Measurements from ENCODE around the gene CD84. TPM values are rescaled to one million over a fixed set of nuclear protein-coding genes. Genes with fewer than 3 reads are reported as not detected.

CD84 gene
- total RNA-seq, 3 donors from 2014 or later (not counting 1 experiment from before 2014, with no cell fraction given): 11.1 to 56.7 (median 12.9) TPM

- no peaks in the 10 kb centered on the region for H3K9me3 ChIP-seq (ENCODE audit: control insufficient read depth, insufficient read depth, low read length)
- Mint-ChIP-seq H3K4me3 (no peak overlapping the region), H3K9me3 (no peaks in the 10 kb centered on the region), H3K4me1 (peaks cover 38 to 39% of the 10 kb centered on the region in 2 donors), H3K36me3 (no peaks in the 10 kb centered on the region), H3K27me3 (ENCODE audit: low read depth in 2 of 2) (no peaks in the 10 kb centered on the region), H3K27ac (no peak overlapping the region)
- H3K27me3 ChIP-seq (ENCODE audit: control insufficient read depth, insufficient read depth, low read length): no peaks in the 10 kb centered on the region
- intact Hi-C loops (cut with micrococcal nuclease): no loop called here
- 83% methylated on average over 1 of the region's 2 CpGs for WGBS (ENCODE audit: insufficient coverage)
- no peak overlapping the region for H3K27ac ChIP-seq (ENCODE audit: low read length)
- H3K4me3 ChIP-seq (ENCODE audit: low read length): no peak overlapping the region
- no peaks in the 10 kb centered on the region for H3K36me3 ChIP-seq (ENCODE audit: control insufficient read depth, insufficient read depth, low read length)
- ATAC-seq (no peak), DNase-seq (no peak)
- peaks cover 4% of the 10 kb centered on the region for H3K4me1 ChIP-seq (ENCODE audit: control insufficient read depth, insufficient read depth, low read length)
- TF ChIP-seq CTCF (IDR thresholded peaks at IDR 0.05): no peak
Measured at GRCh38 chr1:160581961-160582360, 2.7 kb upstream of the CD84 start.

GRCh38 chr1:160580221-160580812 is 1.0 kb upstream of the CD84 start:
- H3K4me1 ChIP-seq (ENCODE audit: control insufficient read depth, insufficient read depth, low read length): peaks cover 16% of the 10 kb centered on the region
- H3K4me3 ChIP-seq (ENCODE audit: low read length): no peak overlapping the region
- Mint-ChIP-seq H3K9me3 (no peaks in the 10 kb centered on the region), H3K4me3 (no peak overlapping the region), H3K27me3 (ENCODE audit: low read depth in 2 of 2) (no peaks in the 10 kb centered on the region), H3K27ac (peak overlapping the region; percentile 6 to 27), H3K36me3 (no peaks in the 10 kb centered on the region), H3K4me1 (peaks cover 44 to 49% of the 10 kb centered on the region in 2 donors)
- ATAC-seq (no peak), DNase-seq (peak in 1 of 2 donors; percentile 30)
- WGBS (ENCODE audit: insufficient coverage): 71% methylated on average over 1 of the region's 1 CpG
- intact Hi-C loops (cut with micrococcal nuclease): no loop called here
- H3K36me3 ChIP-seq (ENCODE audit: control insufficient read depth, insufficient read depth, low read length): no peaks in the 10 kb centered on the region
- H3K9me3 ChIP-seq (ENCODE audit: control insufficient read depth, insufficient read depth, low read length): no peaks in the 10 kb centered on the region
- H3K27me3 ChIP-seq (ENCODE audit: control insufficient read depth, insufficient read depth, low read length): no peaks in the 10 kb centered on the region
- TF ChIP-seq CTCF (IDR thresholded peaks at IDR 0.05): no peak
- H3K27ac ChIP-seq (ENCODE audit: low read length): no peak overlapping the region

- 0% methylated on average over 1 of the region's 3 CpGs for WGBS (ENCODE audit: insufficient coverage)
- peak overlapping the region; percentile 70 for H3K27ac ChIP-seq (ENCODE audit: low read length)
- H3K4me3 ChIP-seq (ENCODE audit: low read length): peak overlapping the region; percentile 55
- Mint-ChIP-seq H3K27me3 (ENCODE audit: low read depth in 2 of 2) (no peaks in the 10 kb centered on the region), H3K4me1 (peaks cover 52 to 57% of the 10 kb centered on the region in 2 donors), H3K9me3 (no peaks in the 10 kb centered on the region), H3K4me3 (peak overlapping the region; percentile 79), H3K36me3 (no peaks in the 10 kb centered on the region), H3K27ac (peak overlapping the region; percentile 81 to 87)
- H3K9me3 ChIP-seq (ENCODE audit: control insufficient read depth, insufficient read depth, low read length): no peaks in the 10 kb centered on the region
- no peaks in the 10 kb centered on the region for H3K36me3 ChIP-seq (ENCODE audit: control insufficient read depth, insufficient read depth, low read length)
- DNase-seq: no peak
- intact Hi-C loops (cut with micrococcal nuclease): loop anchor here (5.0 kb wide), 1 partner anchor 36 kb away; no protein-coding TSS in a partner anchor
- TF ChIP-seq CTCF (IDR thresholded peaks at IDR 0.05): no peak
- peaks cover 19% of the 10 kb centered on the region for H3K4me1 ChIP-seq (ENCODE audit: control insufficient read depth, insufficient read depth, low read length)
- no peak for ATAC-seq
- no peaks in the 10 kb centered on the region for H3K27me3 ChIP-seq (ENCODE audit: control insufficient read depth, insufficient read depth, low read length)
Measured at GRCh38 chr1:160578525-160579191, 638 bp downstream of the CD84 start.

Data from natural killer cell (primary cell).